NB4 (cell line): Measurements from ENCODE around the gene PWWP2A.

Source experiments
- POLR2A ChIP-seq: IDR thresholded peaks from 2 replicates; pipeline ENCODE4 v1.6.1; 2011; ENCODE audit warnings: mild to moderate bottlenecking; ENCODE audit not compliant: insufficient read length; ENCODE audit errors: extremely low read depth
- TF ChIP-seq, protein P1 (sequence below): IDR thresholded peaks from one replicate; pipeline ENCODE4 v1.5.1; 2012; ENCODE audit warnings: low read depth, low read length

DNA sequence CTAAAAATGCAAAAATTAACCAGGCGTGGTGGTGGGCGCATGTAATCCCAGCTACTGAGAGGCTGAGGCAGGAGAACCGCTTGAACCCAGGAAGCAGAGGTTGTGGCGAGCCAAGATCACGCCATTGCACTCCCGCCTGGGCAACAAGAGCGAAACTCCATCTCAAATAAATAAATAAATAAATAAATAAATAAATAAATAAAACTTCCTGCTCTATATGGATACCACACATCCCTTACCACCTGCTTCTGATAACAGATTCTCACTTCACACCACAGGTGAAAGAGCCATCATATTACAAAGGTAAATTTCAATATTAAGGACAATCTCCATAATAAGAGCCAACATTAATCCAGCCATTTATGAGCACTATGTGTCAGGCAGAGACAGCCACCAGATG, 9.4 kb upstream of the PWWP2A start:
- TF ChIP-seq, protein P1, sequence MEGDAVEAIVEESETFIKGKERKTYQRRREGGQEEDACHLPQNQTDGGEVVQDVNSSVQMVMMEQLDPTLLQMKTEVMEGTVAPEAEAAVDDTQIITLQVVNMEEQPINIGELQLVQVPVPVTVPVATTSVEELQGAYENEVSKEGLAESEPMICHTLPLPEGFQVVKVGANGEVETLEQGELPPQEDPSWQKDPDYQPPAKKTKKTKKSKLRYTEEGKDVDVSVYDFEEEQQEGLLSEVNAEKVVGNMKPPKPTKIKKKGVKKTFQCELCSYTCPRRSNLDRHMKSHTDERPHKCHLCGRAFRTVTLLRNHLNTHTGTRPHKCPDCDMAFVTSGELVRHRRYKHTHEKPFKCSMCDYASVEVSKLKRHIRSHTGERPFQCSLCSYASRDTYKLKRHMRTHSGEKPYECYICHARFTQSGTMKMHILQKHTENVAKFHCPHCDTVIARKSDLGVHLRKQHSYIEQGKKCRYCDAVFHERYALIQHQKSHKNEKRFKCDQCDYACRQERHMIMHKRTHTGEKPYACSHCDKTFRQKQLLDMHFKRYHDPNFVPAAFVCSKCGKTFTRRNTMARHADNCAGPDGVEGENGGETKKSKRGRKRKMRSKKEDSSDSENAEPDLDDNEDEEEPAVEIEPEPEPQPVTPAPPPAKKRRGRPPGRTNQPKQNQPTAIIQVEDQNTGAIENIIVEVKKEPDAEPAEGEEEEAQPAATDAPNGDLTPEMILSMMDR: no peak
- no peak for TF ChIP-seq POLR2A
